Adrenal gland (tissue), 5 donors: Measurements from ENCODE around the gene FABP1.

Source experiments
- CTCF ChIP-seq, 6 experiments: fragments of 450-650 bp in 4 of 6; fragments of 200-600 bp in 2 of 6; sonication (generic) in 1 of 6; IDR thresholded peaks; 1 replicate in 5 of 6; 2 replicates in 1 of 6; pipeline versions ENCODE4 v1.5.1 to v1.8.0; 2016 to 2021; ENCODE audit warnings: antibody characterized with exemption in 6 of 6, mild to moderate bottlenecking in 2 of 6, moderate library complexity in 1 of 6
- POLR2A ChIP-seq, 2 donors: fragments of 450-650 bp; IDR thresholded peaks; one replicate each; pipeline ENCODE4 v1.6.1; 2017; ENCODE audit warnings: antibody characterized with exemption in 2 of 2, mild to moderate bottlenecking in 2 of 2, moderate library complexity in 1 of 2
- donor health status: DM: no; HTN: no; CAD: no.

GRCh38 chr2:88127888-88128653 is at the start of gene FABP1:
- TF ChIP-seq CTCF (IDR thresholded peaks at IDR 0.05) (no peak), POLR2A (IDR thresholded peaks at IDR 0.05) (no peak)
